CD4-positive, alpha-beta T cell treated with Interleukin-17A for 4 hours (primary cell): ENCODE measurements around the gene ZFP90.
"Not testable (repeated sequence)": the region's sequence is repeated elsewhere in the genome, so short reads cannot be mapped to it uniquely, and the experiment has no call there.

ENCODE experiments used
- DNase-seq: peaks from one replicate; pipeline ENCODE4 v3.0.0-alpha.2; 2020; ENCODE audit warnings: mixed read lengths

ZFP90 gene

GRCh38 chr16:68538880-68539701 is at the start of gene ZFP90:
ZFP90 (plus strand) TSS chr16:68539291; CDS start chr16:68539793, 502 bp downstream.
- DNase-seq, result peak; percentile 91

DNA sequence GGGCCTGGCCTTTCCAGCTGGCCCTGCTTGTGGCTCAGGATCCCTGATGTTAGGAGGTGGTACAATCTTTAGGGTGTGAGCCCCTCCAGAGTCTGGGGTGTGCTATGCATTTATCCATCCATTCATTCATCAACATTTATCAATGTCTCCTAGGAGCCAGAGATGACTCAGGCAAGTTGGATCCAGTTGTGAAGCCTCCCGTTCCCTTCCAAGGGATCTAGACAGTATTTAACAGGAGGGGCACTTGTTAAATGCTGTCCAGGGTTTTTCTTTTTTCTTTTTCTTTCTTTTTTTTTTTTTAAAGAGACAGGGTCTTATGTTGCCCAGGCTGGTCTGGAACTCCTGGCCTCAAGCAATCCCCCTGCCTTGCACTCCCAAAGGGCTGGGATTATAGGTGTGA is 48.7 kb upstream of the ZFP90 start:
- DNase-seq, result no peak

- DNase-seq, result no peak
These were observed 48.1 kb upstream of the ZFP90 start for GRCh38 chr16:68490829-68491575.

GRCh38 chr16:68491576-68491950 is 47.5 kb upstream of the ZFP90 start:
- no peak for DNase-seq

DNA sequence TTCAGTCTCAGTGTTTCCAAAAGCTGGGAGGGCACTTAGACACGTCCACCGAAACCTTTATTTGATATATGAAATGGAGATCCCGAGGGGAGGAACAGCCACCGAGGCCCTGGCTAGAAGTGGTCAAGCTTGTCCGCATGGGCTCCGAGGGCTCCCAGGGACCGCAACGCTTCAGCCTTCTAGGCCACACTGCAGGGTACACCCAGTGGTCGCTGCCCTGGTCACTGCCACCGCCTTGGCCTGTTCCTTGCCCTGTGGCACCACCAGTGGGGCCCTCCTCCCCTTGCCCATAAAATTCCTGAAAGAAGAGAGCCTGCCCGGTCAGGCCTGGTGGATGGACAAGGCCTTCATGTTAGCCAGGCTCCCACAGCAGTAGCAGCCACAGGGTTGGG is 46.9 kb upstream of the ZFP90 start:
- no peak for DNase-seq

GRCh38 chr16:68492543-68493411 is 46.3 kb upstream of the ZFP90 start:
- no peak for DNase-seq

- no peak for DNase-seq
These were observed 45.5 kb upstream of the ZFP90 start for GRCh38 chr16:68493412-68494070.

DNA sequence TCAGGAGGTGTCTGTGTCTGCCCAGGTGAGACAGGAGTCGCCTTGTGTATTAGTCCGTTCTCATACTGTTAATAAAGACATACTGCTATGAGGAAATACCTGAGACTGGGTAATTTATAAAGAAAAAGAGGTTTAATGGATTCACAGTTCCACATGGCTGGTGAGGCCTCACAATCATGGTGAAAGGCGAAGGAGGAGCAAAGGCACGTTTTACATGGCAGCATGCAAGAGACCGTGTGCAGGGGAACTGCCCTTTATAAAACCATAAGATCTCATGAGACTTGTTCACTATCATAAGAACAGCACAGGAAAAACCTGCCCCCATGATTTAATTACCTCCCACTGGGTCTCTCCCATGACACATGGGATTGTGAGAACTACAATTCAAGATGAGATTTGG is 44.8 kb upstream of the ZFP90 start:
- not testable (repeated sequence) for DNase-seq

DNA sequence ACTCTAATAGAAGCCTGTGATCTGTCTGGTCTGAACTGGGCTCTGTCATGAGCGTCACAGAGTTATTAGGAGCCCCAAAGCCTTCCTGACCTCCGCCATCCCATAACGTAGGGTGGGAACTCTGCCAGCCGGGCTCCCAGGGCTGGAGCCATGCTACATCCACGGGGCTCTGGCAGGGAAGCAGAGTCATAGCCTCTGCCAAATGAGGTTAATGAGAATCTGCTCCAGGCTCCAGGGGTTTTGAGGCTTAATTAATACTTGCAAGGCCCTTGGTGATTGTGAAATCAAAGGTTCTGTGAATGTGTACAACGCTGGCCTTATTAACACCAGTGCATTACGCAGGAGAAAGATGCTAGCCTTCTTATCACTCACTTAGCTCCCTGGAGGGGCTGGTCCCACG is 42.4 kb upstream of the ZFP90 start:
- DNase-seq, result no peak

DNA sequence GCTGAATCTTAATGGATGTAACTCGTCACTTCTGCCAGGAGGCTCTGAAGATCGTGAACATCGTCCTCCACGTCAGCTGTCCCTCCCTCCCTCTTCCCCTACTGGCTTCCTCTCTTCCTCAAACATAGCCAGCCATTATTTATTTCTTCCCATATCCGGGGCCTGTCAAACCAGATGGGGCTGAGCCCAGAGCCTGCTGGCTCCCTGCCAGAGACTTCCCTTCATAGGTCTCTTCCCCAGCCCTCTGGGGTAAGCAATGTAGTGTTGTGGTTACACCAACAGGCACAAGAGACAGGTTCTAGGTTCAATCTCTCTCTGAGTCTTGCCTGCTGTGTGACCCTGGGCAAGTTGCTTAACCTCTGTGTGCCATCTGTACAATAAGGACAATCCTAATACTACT is 40.1 kb upstream of the ZFP90 start:
- peak; percentile 6 for DNase-seq

GRCh38 chr16:68503334-68503733 is 35.8 kb upstream of the ZFP90 start:
- DNase-seq, result no peak

DNA sequence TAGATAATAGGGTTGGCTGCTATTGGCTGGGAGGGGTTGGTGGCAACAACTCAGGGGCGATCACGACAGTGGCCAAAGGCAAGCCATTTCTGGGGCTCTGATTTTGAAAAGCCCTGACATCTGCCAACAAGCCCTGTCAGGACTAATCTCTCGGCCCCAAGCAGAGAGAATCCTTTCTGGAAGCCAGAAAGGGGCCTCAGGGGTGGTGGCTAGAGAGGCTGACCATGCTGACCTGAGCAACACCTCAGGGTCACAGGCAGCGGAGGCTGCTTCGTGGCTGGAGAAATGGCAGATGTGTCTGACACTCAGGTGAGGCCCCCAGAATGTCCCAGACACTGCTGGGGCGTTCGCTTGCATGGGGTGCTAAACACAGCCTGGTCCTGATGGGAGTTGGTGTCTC is 35.0 kb upstream of the ZFP90 start:
- no peak for DNase-seq

DNA sequence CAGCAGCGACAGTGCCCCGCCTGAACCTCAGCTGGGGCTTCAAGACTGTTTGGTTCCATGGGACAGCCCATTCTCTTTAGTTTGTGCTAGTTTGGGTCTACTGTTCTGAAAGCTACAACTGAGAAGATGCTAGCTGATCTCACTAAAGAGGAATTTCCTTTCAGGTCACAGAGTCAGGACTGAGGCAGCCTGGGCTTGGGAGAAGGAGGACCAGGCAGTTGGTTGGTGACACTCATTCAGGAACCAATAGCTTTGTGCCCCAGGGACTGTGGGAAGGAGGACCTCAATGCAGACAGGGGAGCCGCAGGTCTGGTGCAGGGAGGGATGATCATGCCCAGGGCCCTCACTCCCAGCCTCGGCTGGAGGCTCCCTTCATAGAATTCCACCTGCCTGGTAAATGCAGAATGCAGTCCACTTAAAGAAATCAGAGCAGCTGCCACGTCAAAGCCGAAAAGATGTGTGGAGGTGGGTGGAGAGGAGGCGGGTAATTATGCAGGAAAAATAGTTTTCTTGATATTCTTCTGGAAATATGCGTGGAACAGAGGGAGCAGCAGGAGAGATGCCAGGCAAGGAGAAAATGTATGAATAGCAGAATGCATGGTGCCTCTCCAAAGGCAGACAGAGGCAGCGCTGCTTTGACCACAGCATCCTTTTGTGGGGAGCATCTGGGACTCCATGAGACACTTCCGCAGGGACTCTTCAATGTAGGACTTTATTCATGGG is 32.6 kb upstream of the ZFP90 start:
- no peak for DNase-seq

GRCh38 chr16:68508013-68508412 is 31.1 kb upstream of the ZFP90 start:
- no peak for DNase-seq

DNA sequence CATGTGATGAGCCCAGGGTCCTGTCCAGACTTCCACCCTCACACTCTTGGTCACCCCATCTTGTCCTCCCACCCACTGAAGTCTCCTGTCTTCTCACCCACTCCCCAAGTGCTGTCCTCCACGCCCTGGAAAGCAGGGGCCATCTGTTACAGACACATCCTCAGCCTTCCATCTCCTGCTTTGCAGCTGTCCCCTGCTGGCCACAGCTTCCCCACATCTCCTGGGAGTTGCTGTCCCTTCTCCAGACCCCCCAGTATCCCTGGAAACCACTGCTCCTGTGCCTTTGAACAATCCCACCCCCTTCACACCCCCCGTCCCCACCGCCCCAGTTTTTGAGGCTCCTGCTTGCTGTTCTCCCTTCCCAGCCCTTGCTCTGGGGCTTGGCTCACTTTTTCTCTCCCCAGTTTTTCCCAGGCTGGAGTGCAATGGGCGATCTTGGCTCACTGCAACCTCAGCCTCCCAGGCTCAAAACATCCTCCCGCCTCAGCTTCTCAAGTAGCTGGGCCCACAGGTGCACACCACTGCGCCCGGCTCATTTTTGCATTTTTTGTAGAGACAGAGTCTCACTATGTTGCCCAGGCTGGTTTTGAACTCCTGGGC is 30.4 kb upstream of the ZFP90 start:
- DNase-seq, result no peak

DNA sequence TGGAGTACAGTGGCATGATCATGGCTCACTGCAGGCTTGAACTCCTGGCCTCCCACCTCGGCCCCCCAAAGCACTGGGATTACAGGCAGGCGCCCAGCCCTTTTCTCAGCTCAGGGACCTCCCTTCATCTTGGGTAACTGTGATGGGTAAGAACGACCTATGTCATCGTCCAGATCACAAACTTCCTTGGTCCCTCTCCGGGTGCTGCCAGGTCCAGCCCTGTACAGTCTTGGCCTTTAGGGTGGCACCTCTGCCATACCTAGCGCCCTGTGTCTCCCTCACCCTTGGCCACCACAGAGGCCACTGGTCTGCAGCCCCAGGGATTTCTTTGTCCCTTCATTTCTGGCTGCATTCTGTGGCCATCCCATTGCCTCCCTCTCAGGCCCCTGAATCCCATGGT is 29.7 kb upstream of the ZFP90 start:
- no peak for DNase-seq

DNA sequence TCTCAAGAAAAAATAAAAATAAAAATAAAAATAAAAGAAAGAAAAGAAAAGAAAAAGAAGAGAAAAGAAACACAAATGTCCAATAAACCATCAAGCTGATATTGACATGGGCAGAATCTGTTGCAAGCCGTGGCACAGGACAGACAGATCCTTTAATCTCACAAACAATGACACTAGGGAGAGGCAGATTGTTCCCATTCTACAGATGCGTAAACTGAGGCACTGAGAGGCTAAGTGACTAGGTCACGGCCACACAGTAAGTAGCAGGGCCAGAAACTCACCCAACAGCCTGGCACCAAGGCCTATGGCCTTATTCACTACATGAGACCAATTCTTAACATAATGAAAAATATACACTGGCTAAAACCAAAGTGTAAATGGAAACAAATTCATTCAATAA is 28.3 kb upstream of the ZFP90 start:
- no peak for DNase-seq

GRCh38 chr16:68512183-68512582 is 26.9 kb upstream of the ZFP90 start:
- no peak for DNase-seq

DNA sequence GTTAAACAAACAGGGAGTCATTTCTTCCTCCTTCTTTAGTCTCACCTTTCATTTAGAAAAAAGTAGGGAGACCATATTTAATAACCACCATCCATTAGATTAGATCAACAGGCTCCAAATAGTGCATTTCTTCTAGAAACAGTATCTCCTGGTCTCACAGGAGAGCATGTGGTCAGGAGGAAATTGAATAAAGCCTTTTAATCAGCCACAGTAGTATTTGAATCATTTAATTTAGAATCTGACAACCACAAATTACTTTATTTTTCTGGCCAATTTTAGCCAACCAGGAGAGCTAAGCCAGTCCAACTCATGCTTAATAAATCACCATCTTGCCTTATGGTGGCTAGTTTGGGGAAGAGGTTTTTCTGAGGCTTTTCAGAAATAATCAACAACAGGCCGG is 26.3 kb upstream of the ZFP90 start:
- DNase-seq, result no peak

GRCh38 chr16:68514511-68514910 is 24.6 kb upstream of the ZFP90 start:
- no peak for DNase-seq

GRCh38 chr16:68517606-68518166 is 21.4 kb upstream of the ZFP90 start:
- no peak for DNase-seq
